Activated CD4-positive, alpha-beta T cell treated with anti-CD3 and anti-CD28 coated beads for 36 hours (primary cell): ENCODE data around the gene CERS1. TPM values are rescaled to one million over a fixed set of nuclear protein-coding genes. Genes with fewer than 3 reads are reported as not detected.
A peak's percentile ranks its signal among the peaks of the same experiment; 100 is the strongest.
"Not testable (repeated sequence)": the region's sequence is repeated elsewhere in the genome, so short reads cannot be mapped to it uniquely, and the experiment has no call there.

ENCODE experiments used
- ATAC-seq: fragments of 200-7000 bp; cut with Tn5 transposase; one replicate; pipeline ENCODE4 v1.10.0; 2021; ENCODE audit warnings: mild to moderate bottlenecking, moderate library complexity
- CTCF ChIA-PET: fragments of 350-600 bp; sonication (Branson Sonifier 250); formaldehyde crosslinking; loops from one replicate; lab custom pipeline; 2021; ENCODE audit warnings: antibody characterized with exemption; lab: Charles Lee
- POLR2A ChIA-PET: fragments of 350-600 bp; sonication (Branson Sonifier 250); formaldehyde crosslinking; loops from one replicate; lab custom pipeline; 2021; ENCODE audit warnings: antibody characterized with exemption, inconsistent platforms; lab: Charles Lee
- DNase-seq: peaks from one replicate; pipeline ENCODE4 v3.0.0-alpha.2; 2020
- H3K27ac Mint-ChIP-seq: one replicate; pipeline ENCODE4 v1.8.0; 2021; ENCODE audit warnings: mixed read lengths
- H3K27me3 Mint-ChIP-seq: one replicate; pipeline ENCODE4 v1.8.0; 2021; ENCODE audit warnings: mixed read lengths
- H3K36me3 Mint-ChIP-seq: one replicate; pipeline ENCODE4 v1.8.0; 2021; ENCODE audit warnings: low read depth, mixed read lengths
- H3K4me1 Mint-ChIP-seq: one replicate; pipeline ENCODE4 v1.8.0; 2021; ENCODE audit warnings: mixed read lengths
- H3K4me3 Mint-ChIP-seq: one replicate; pipeline ENCODE4 v1.8.0; 2021; ENCODE audit warnings: mild to moderate bottlenecking, moderate library complexity, mixed read lengths
- H3K9me3 Mint-ChIP-seq: one replicate; pipeline ENCODE4 v1.8.0; 2021; ENCODE audit warnings: low read depth, mixed read lengths
- intact Hi-C, 2 experiments: fragments of 100-400 bp; cut with DNase I in 1 of 2; cut with micrococcal nuclease in 1 of 2; formaldehyde crosslinking; loops; one replicate each; pipeline versions ENCODE4 v1.14.2 to v1.15.1; 2022 to 2024; cut with DNase I, micrococcal nuclease
- total RNA-seq, 2 experiments: library from RNA; stranded (reverse); gene quantifications; one replicate each; pipeline ENCODE4 v1.2.3, GENCODE V29; 2021

The CERS1 gene
- total RNA-seq, 2 experiments from 2014 or later: 0.11 to 0.16 TPM

DNA sequence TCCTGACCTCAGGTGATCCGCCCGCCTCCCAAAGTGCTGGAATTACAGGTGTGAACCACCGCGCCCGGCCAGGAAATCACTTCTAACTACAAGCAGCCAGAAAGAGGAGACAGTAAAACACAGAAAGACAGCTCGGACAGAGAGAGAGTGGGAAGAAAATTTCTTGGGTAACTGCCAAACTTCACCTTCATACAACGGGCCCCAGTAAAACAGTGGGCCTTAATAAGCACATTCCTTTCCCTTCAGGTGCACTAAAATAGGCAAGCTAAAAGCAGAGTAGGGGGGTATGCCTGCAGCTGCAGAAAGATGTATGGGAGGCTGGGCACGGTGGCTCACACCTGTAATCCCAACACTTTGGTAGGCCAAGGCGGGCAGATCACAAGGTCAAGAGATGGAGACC, 21.6 kb upstream of the CERS1 start:
- H3K27ac Mint-ChIP-seq, H3K27me3 Mint-ChIP-seq, CTCF ChIA-PET, H3K9me3 Mint-ChIP-seq, DNase-seq, intact Hi-C loops, ATAC-seq: not testable (repeated sequence)
- POLR2A ChIA-PET: interaction anchor here (0.7 kb wide), 1 partner anchor 23 kb away, joined by 6 read pairs; no protein-coding TSS in a partner anchor
- H3K36me3 Mint-ChIP-seq: peaks cover 35% of the 10 kb centered on the region
- H3K4me3 Mint-ChIP-seq: peak overlapping the region; percentile 99
- H3K4me1 Mint-ChIP-seq: peaks cover 41% of the 10 kb centered on the region

DNA sequence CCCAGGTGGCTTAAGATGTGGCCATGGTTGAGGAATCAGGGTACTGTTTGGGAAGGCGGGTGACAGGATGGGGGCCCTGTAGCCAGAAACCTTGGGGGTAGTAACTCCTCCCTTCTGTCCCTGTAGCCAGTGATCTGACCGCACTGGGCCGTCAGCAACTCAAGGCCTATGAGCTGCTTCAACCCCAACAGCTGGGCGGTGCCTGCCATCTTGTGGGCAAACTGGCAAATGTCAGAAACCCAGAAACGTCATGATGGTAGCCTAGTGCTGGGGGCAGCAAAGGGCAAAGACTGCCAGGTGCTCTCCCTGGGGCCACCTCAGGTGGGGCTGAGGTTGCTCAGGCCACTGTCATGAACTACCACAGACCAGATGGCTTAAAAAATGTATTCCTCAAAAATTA, 19.7 kb upstream of the CERS1 start:
- Mint-ChIP-seq H3K4me1 (peaks cover 34% of the 10 kb centered on the region), H3K36me3 (peaks cover 26% of the 10 kb centered on the region), H3K4me3 (no peak overlapping the region), H3K27me3 (no peaks in the 10 kb centered on the region), H3K27ac (no peak overlapping the region), H3K9me3 (no peaks in the 10 kb centered on the region)
- POLR2A ChIA-PET: interaction anchor here (0.7 kb wide), 1 partner anchor 357 kb away, joined by 3 read pairs; no protein-coding TSS in a partner anchor
- CTCF ChIA-PET: interaction anchor here (0.6 kb wide), 1 partner anchor 356 kb away, joined by 3 read pairs; no protein-coding TSS in a partner anchor
- ATAC-seq (no peak), DNase-seq (peak; percentile 67)
- intact Hi-C loops: no loop called here

DNA sequence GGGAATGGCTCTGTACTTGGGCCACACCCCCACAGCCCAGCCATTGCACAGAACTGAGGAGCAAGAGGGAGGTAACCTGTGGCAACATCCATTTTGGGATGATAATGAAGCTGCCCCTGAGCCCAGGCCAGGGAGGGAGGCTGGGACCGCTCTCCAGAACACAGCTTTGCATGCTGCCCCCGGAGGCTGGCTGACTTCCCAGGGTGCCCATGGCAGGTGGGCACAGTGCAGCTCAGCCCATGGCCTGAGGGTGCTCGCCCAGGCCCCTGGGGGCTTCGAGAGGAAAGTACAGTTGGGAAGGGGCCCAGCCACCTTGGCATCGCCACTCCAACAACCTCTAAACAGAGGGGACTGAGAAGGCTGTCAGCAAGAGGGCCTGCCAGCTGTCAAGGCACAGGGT, 17.5 kb upstream of the CERS1 start:
- no peak for DNase-seq
- no peak for ATAC-seq
- peaks cover 14% of the 10 kb centered on the region for H3K36me3 Mint-ChIP-seq
- ChIA-PET POLR2A (no interaction called here), CTCF (no interaction called here)
- H3K27me3 Mint-ChIP-seq: no peaks in the 10 kb centered on the region
- no peaks in the 10 kb centered on the region for H3K9me3 Mint-ChIP-seq
- H3K4me1 Mint-ChIP-seq: peaks cover 24% of the 10 kb centered on the region
- H3K4me3 Mint-ChIP-seq: no peak overlapping the region
- intact Hi-C loops: no loop called here
- H3K27ac Mint-ChIP-seq: no peak overlapping the region

DNA sequence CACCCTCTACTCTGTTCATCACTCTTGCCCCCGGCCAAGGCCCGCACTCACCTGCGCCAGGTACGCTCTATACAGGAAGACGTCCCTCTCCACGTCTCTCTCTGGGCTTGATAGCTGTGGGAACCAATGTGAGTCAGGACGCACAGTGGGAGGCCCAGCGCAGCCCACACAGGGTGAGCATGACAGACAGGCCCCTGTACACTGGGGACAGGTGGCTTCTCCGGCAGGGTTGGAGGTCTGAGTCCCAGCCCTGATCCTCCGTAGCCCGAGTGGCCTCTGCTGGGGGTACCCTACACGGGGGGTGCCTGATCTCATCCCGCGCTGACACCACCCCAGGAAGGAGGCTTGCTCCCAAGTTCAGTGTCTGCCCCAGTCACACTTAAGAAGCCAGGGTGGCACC, 17.0 kb upstream of the CERS1 start:
- ChIA-PET POLR2A (interaction anchor here (0.6 kb wide), 1 partner anchor 391 kb away, joined by 3 read pairs; the partner anchor contains the start of gene ELL), CTCF (no interaction called here)
- ATAC-seq (no peak), DNase-seq (no peak)
- intact Hi-C loops: no loop called here
- H3K27me3 Mint-ChIP-seq: no peaks in the 10 kb centered on the region
- H3K9me3 Mint-ChIP-seq: no peaks in the 10 kb centered on the region
- H3K36me3 Mint-ChIP-seq: peaks cover 14% of the 10 kb centered on the region
- H3K4me3 Mint-ChIP-seq: no peak overlapping the region
- no peak overlapping the region for H3K27ac Mint-ChIP-seq
- peaks cover 20% of the 10 kb centered on the region for H3K4me1 Mint-ChIP-seq

DNA sequence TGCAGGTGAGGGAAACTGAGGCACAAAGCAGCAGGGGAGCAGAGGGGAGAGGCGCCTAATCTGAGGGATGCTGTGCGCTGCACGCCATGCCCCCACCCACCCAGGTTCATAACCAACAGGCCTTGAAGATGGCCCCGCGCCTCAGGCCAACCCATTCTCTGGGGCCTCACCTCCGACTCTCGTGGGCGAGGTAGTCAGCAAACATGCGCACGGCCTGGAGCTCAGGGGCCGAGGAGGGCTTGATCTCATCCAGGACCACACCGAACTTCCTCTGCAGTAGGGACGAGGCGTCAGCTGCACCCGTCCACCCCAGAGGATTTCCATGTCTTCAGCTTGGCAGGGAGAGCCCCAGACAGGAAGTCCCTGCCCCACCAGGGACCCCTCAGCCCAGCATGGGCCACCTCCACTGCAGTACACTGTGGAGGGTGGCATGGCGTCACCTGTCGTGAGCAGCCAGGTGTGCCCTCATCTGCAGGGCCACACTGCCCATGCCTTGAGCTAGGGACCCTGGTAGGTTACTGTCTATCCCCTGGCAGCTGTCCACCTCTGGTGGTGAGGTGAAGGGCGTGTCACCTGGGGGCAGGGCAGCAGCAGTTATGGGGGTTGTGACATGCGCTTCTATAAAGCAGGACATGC, 15.0 kb upstream of the CERS1 start:
- POLR2A ChIA-PET: interaction anchor here (0.6 to 0.8 kb wide), 2 partner anchors 19 to 21 kb away, joined by 3 to 4 read pairs; no protein-coding TSS in a partner anchor
- H3K27ac Mint-ChIP-seq: no peak overlapping the region

DNA sequence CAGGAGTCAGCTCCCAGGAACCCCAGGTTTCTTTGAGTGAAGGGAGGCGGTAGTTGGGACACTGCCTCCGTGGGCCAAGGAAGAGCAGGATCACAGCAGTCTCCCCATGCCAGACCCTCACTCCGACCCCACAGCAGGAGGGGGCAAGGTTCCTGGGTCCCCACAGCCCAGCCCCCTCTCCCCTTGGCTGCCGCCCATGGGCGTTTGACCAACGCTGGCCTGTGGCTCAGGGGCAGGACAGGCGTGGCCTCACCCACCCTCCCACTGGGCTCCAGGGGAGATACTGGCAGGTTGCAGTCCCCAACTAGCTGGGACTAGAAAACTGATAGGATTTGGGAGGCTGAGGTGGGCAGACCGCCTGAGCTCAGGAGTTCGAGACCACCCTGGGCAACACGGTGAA, 14.1 kb upstream of the CERS1 start:
- CTCF ChIA-PET: interaction anchor here (0.6 to 3.1 kb wide), 2 partner anchors 9 to 136 kb away, joined by 3 to 10 read pairs; partner anchors contain the start of genes COPE and DDX49
- Mint-ChIP-seq H3K27me3 (no peaks in the 10 kb centered on the region), H3K9me3 (no peaks in the 10 kb centered on the region)

More for the DNA sequence above, 15.0 kb upstream of the CERS1 start:
- CTCF ChIA-PET: interaction anchor here (0.6 to 3.1 kb wide), 2 partner anchors 8 to 63 kb away, joined by 3 to 10 read pairs; partner anchors contain the start of genes COPE and DDX49
- H3K36me3 Mint-ChIP-seq: peaks cover 17% of the 10 kb centered on the region
- H3K4me1 Mint-ChIP-seq: peaks cover 8% of the 10 kb centered on the region
- no peak overlapping the region for H3K4me3 Mint-ChIP-seq
- ATAC-seq (no peak), DNase-seq (no peak)
- intact Hi-C loops: no loop called here
- no peaks in the 10 kb centered on the region for H3K9me3 Mint-ChIP-seq
- no peaks in the 10 kb centered on the region for H3K27me3 Mint-ChIP-seq

DNA sequence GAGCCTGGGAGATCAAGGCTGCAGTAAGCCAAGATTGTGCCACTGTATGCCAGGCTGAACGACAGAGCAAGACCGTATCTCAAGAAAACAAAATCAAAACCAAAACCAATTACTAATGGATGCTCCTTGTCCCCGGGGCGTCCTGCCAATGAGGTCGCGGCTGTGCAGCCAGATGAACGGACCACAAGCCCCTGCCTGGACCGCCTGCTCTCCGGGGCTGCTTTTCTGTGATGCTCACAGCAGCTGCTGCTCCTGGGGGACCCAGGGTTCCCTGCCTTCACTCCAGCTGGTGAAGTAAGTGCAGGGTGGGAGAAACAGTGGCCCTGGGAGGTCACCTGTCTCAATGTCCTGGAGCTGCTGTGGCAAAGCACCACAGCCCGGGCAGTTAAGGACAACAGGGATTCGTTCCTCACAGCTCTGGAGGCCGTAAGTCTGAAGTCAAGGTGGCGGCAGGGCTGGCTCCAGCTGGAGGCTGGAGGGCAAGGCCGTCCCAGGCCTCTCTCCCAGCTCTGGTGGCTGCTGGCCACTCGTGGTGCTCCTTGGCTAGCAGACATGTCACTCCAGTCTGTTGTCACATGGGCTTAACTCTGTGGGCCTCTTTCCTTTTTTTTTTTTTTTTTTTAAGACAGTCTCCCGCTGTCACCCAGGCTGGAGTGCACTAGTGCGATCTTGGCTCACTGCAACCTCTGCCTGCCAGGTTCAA, 13.1 kb upstream of the CERS1 start:
- H3K27ac Mint-ChIP-seq: no peak overlapping the region
- H3K27me3 Mint-ChIP-seq: no peaks in the 10 kb centered on the region
- intact Hi-C loops: no loop called here
- no peaks in the 10 kb centered on the region for H3K9me3 Mint-ChIP-seq
- no peak for ATAC-seq
- peaks cover 16% of the 10 kb centered on the region for H3K36me3 Mint-ChIP-seq
- POLR2A ChIA-PET: no interaction called here
- CTCF ChIA-PET: interaction anchor here (0.6 to 3.1 kb wide), 2 partner anchors 10 to 135 kb away, joined by 3 to 10 read pairs; partner anchors contain the start of genes COPE and DDX49
- H3K4me1 Mint-ChIP-seq: no peaks in the 10 kb centered on the region
- DNase-seq: no peak
- H3K4me3 Mint-ChIP-seq: no peak overlapping the region

More for the DNA sequence above, 14.1 kb upstream of the CERS1 start:
- POLR2A ChIA-PET: interaction anchor here (0.7 kb wide), 1 partner anchor 36 kb away, joined by 3 read pairs; no protein-coding TSS in a partner anchor
- DNase-seq (no peak), ATAC-seq (no peak)
- Mint-ChIP-seq H3K4me3 (no peak overlapping the region), H3K36me3 (peaks cover 16% of the 10 kb centered on the region), H3K27ac (no peak overlapping the region), H3K4me1 (peaks cover under 1% of the 10 kb centered on the region)
- intact Hi-C loops: no loop called here

DNA sequence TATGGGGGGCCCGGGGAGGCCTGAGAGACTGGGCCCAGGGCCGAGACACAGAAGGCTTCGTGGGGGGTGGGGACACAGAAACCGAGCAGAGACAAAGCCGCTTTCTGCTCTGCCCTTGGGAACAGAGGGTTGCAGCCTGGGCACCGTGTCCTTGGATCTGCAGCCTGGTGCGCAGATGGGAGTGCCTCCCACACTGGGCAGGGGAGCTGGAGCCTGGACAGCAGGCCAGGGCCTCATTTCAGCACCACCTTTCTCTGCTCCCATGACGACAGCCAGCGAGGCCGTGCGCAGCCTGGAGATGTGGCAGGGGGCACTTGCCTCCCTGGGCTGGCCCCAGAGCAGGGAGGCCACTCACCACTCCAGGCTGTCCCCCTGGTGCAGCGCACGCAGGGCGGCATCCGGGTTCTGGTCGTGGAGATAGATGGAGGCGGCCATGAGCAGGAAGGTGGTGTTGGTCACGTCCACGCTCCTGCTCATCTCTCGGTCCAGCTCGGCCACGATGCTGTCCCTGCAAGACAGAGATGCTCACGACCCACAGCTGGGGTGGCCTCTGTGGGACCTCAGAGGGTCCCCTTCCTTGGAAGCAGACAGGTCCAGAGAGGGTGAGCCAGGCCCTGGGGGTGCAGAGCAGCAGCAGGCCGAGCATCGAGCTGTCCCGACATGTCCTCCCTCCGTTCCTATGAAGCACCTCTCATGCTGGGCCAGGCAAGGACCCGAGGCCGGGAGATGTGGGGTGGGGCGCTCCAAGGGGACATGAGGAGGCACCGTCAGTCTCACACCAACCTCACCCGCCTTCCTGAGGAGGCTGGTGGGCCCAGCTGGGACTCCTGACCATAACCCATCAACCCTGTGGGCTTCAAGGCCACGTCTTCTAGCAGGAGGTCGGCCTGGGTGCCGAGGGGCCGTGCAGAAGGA, 10.9 kb upstream of the CERS1 start:
- ATAC-seq (no peak), DNase-seq (no peak)
- intact Hi-C loops: no loop called here
- ChIA-PET CTCF (no interaction called here), POLR2A (no interaction called here)
- H3K36me3 Mint-ChIP-seq: peaks cover 11% of the 10 kb centered on the region
- no peak overlapping the region for H3K27ac Mint-ChIP-seq
- H3K9me3 Mint-ChIP-seq: no peaks in the 10 kb centered on the region
- H3K27me3 Mint-ChIP-seq: no peaks in the 10 kb centered on the region
- no peaks in the 10 kb centered on the region for H3K4me1 Mint-ChIP-seq
- no peak overlapping the region for H3K4me3 Mint-ChIP-seq

DNA sequence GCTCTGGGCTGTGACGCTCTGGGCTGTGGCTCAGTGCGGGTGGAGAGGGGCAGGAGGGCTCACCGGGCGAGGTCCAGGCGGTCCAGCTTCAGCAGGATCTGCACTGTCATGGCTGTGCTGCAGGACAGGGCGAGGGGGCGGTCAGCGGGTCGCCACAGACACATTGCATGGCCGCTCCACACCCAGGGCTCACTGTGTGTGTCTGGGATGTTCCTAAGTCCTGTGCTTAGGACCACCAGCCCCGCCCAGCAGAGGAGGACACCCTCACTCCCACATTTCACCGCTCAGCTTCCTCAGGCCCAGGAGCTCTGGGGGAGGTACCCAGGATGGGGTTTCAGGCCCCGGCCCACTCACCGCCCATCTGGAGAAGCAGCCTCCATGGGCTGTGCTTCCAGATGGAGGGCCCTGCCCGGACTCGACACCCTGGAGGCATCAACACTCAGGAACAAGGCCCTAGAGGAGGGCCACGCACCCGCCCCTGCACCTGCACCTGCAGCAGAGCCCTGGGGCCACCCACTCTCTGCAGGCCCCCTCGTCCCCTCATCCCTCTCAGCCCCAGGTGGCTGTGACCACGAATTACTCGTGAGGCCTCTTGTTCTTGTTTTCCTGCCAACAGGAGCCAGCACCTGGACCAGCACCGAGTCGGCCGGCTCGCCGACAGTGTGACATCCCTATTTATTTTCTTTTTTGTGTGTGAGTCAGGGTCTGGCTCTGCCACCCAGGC, 9.7 kb upstream of the CERS1 start:
- DNase-seq (no peak), ATAC-seq (no peak)
- H3K9me3 Mint-ChIP-seq: no peaks in the 10 kb centered on the region
- ChIA-PET POLR2A (no interaction called here), CTCF (no interaction called here)
- no peak overlapping the region for H3K4me3 Mint-ChIP-seq
- intact Hi-C loops: no loop called here
- no peaks in the 10 kb centered on the region for H3K27me3 Mint-ChIP-seq
- H3K27ac Mint-ChIP-seq: no peak overlapping the region
- no peaks in the 10 kb centered on the region for H3K4me1 Mint-ChIP-seq
- H3K36me3 Mint-ChIP-seq: peaks cover 19% of the 10 kb centered on the region

DNA sequence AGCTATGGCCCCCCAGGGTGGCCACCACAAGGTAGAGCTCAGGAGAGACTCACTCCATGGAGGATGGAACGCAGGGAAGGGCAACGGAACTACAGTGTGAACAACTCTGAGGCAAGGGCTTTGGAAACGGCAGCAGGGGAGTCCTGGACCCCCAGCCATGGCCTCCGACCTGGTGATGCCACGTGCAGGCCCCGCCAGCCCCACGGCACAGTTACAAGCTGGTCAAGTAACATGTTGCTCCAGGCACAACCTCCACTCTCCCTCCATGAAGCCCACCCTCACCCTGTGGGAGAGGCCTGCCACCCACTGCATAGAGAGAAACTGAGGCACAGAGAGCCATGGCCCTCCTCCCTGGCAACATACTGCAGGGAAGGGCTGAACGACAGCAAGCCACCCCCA, 9.1 kb upstream of the CERS1 start:
- no peaks in the 10 kb centered on the region for H3K27me3 Mint-ChIP-seq
- no peaks in the 10 kb centered on the region for H3K4me1 Mint-ChIP-seq
- H3K36me3 Mint-ChIP-seq: peaks cover 21% of the 10 kb centered on the region
- POLR2A ChIA-PET: no interaction called here
- DNase-seq (no peak), ATAC-seq (no peak)
- H3K4me3 Mint-ChIP-seq: no peak overlapping the region
- H3K9me3 Mint-ChIP-seq: no peaks in the 10 kb centered on the region
- CTCF ChIA-PET: no interaction called here
- no peak overlapping the region for H3K27ac Mint-ChIP-seq
- intact Hi-C loops: no loop called here
